Measurements from ENCODE around the gene SMYD5.
"Not testable (repeated sequence)": the region's sequence is repeated elsewhere in the genome, so short reads cannot be mapped to it uniquely, and the experiment has no call there.

Gene SMYD5

GRCh38 chr2:73214120-73215035, at the start of gene SMYD5:
Gene SMYD5, plus strand, starts transcription at chr2:73214245. Its CDS starts 22 bp downstream, at chr2:73214267.
- peak; percentile 87 for DNase-seq

GRCh38 chr2:73165978-73166377, 48.1 kb upstream of the SMYD5 start:
- not testable (repeated sequence) for DNase-seq

- not testable (repeated sequence) for DNase-seq
Measured at GRCh38 chr2:73166813-73167212, 47.2 kb upstream of the SMYD5 start.

GRCh38 chr2:73168348-73168747, 45.7 kb upstream of the SMYD5 start:
- not testable (repeated sequence) for DNase-seq

GRCh38 chr2:73170341-73170740, 43.7 kb upstream of the SMYD5 start:
- not testable (repeated sequence) for DNase-seq

- DNase-seq, result no peak
Measured at GRCh38 chr2:73172963-73173362, 41.1 kb upstream of the SMYD5 start.

- DNase-seq, result no peak
Measured at GRCh38 chr2:73173781-73174180, 40.3 kb upstream of the SMYD5 start.

- no peak for DNase-seq
Measured at GRCh38 chr2:73174244-73174643, 39.8 kb upstream of the SMYD5 start.

- no peak for DNase-seq
Measured at GRCh38 chr2:73174941-73175662, 38.9 kb upstream of the SMYD5 start.

GRCh38 chr2:73175663-73176204, 38.3 kb upstream of the SMYD5 start:
- peak; percentile 58 for DNase-seq

GRCh38 chr2:73176205-73176880, 37.7 kb upstream of the SMYD5 start:
- DNase-seq, result no peak

GRCh38 chr2:73176881-73177644, 37.0 kb upstream of the SMYD5 start:
- peak; percentile 80 for DNase-seq

- no peak for DNase-seq
Measured at GRCh38 chr2:73177645-73178255, 36.3 kb upstream of the SMYD5 start.

GRCh38 chr2:73185965-73186364, 28.1 kb upstream of the SMYD5 start:
- no peak for DNase-seq

- no peak for DNase-seq
Measured at GRCh38 chr2:73187549-73187948, 26.5 kb upstream of the SMYD5 start.

- no peak for DNase-seq
Measured at GRCh38 chr2:73197579-73197978, 16.5 kb upstream of the SMYD5 start.

- DNase-seq, result not testable (repeated sequence)
Measured at GRCh38 chr2:73200281-73200680, 13.8 kb upstream of the SMYD5 start.

- no peak for DNase-seq
Measured at GRCh38 chr2:73202156-73203054, 11.6 kb upstream of the SMYD5 start, which contains the start of gene NOTO. Gene NOTO, plus strand, starts transcription at chr2:73202574. Its CDS starts 93 bp downstream, at chr2:73202667.

GRCh38 chr2:73203055-73203681, 10.9 kb upstream of the SMYD5 start:
- no peak for DNase-seq

GRCh38 chr2:73205611-73206010, 8.4 kb upstream of the SMYD5 start:
- no peak for DNase-seq

All from activated CD4-positive, alpha-beta T cell treated with anti-CD3 and anti-CD28 coated beads for 1 hour (primary cell).